GM04504 (cell line): ENCODE data around the gene KHDC1.
"Not testable (repeated sequence)": the region's sequence is repeated elsewhere in the genome, so short reads cannot be mapped to it uniquely, and the experiment has no call there.

Experiments
- DNase-seq: peaks from one replicate; pipeline ENCODE4 v3.0.0-alpha.2; 2012; ENCODE audit warnings: low read depth

KHDC1 gene

GRCh38 chr6:73262671-73263569, at the start of gene KHDC1:
Gene KHDC1, minus strand, starts transcription at chr6:73263196. Its CDS starts 20,679 bp downstream, at chr6:73242517.
- no peak for DNase-seq

- not testable (repeated sequence) for DNase-seq
These were observed 47.5 kb upstream of the KHDC1 start for GRCh38 chr6:73310503-73310845.

- DNase-seq = no peak
These were observed 46.9 kb upstream of the KHDC1 start for GRCh38 chr6:73309785-73310502.

GRCh38 chr6:73309535-73309784, 46.5 kb upstream of the KHDC1 start:
- DNase-seq = no peak

- no peak for DNase-seq
These were observed 45.9 kb upstream of the KHDC1 start for GRCh38 chr6:73308712-73309534.

DNA sequence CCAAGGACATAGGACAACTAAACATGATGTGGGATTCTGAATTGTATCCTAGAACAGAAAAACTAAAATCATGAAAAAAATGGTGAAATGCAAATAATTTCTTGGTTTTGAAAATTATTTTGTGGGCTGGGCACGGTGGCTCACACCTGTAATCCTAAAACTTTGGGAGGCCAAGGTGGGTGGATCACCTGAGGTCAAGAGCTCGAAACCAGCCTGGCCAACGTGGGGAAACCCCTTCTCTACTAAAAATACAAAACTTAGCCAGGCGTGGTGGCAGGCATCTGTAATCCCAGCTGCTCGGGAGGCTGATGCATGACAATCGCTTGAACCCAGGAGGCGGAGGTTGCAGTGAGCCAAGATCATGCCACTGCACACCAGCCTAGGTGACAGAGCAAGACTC, 40.8 kb upstream of the KHDC1 start:
- DNase-seq = not testable (repeated sequence)

DNA sequence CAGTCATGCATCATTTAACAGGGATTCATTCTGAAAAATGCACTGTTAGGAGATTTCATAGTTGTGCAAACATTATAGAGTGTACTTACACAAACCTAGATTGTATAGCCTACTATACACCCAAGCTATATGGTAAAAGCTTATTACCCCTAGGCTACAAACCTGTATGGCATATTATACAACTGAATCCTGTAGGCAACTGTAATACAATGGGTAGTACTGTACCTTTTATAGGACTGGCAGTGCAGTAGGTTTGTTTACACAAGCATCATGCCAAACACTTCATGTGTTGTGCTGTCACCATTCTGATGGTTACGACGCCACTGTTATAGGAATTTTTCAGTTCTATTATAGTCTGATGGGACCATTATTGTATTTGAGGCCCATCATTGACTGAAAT, 39.3 kb upstream of the KHDC1 start:
- no peak for DNase-seq

DNA sequence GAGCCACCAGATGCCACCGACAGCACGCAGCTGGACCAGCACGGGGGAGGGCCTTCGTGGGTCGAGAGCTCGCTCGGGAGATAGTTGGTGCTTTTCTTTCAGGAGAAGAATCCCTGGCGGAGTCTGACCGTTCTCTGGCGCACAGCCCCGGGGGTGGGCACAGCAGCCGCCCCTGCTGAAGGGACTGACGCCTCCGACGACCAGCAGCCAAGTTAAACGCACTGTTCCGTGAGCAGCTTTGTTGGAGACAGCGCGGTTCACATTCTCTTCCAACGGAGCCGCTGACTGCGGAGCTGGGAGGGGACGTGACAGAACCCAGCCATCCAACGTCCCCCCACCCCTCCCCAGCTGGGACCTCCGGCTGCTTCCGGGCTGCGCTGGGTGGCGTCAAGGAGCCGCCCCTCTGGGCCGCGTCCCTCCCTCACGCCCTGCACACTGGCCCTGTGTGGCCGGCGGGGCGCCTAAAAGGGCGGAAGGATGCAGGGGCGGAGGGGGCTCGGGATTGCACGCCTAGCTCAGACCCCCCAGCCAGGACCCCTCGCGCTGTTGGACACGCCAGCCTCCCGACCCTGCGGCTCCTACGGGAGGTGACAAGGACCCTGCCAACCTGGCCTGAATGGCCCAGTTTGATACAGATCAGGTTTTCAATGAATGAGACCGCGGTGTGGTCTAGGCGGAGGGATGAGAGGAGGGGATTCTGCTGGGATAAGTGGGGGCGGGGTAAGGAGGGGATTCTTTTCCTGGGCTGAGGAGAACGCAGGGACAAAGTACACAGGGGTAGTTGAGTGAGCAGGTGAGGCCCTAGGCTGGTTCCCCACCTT, 36.4 kb upstream of the KHDC1 start:
- no peak for DNase-seq

GRCh38 chr6:73293331-73293730, 30.3 kb upstream of the KHDC1 start:
- no peak for DNase-seq

DNA sequence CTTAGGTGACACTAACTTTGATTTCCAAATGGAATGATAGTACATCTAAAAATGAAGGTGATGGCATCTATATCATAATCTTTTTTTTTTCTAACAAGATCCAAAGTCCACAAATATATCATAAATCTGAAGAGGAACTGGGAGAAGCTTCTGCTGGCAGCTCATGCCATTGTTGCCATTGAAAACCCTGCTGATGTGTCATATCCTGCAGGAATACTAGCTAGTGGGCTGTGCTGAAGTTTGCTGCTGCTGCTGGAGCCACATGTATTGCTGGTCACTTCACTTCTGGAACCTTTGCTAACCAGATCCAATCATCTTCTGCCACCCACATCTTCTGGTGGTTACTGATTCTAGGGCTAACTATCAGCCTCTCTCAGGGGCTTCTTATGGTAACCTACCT, 27.4 kb upstream of the KHDC1 start:
- peak; percentile 12 for DNase-seq

- DNase-seq = no peak
These were observed 23.8 kb upstream of the KHDC1 start for GRCh38 chr6:73286752-73287151.

GRCh38 chr6:73285674-73286283, 22.8 kb upstream of the KHDC1 start:
- no peak for DNase-seq

- no peak for DNase-seq
These were observed 19.9 kb upstream of the KHDC1 start for GRCh38 chr6:73282871-73283270.

DNA sequence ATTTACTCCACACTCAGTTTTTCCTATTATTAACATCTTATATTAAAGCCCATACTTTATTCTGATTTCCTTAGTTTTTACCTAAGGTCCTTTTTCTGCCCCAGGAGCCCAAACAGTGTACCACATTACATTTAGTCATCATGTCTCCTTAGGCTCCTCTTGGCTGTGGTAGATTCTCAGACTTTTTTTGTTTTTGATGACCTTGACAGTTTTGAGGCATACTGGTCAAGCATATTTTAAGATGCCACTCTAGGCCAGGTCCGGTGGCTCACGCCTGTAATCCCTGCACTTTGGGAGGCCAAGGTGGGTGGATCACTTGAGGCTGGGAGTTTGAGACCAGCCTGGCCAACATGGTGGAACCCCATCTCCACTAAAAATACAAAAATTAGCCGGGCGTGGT, 18.7 kb upstream of the KHDC1 start:
- DNase-seq = not testable (repeated sequence)

DNA sequence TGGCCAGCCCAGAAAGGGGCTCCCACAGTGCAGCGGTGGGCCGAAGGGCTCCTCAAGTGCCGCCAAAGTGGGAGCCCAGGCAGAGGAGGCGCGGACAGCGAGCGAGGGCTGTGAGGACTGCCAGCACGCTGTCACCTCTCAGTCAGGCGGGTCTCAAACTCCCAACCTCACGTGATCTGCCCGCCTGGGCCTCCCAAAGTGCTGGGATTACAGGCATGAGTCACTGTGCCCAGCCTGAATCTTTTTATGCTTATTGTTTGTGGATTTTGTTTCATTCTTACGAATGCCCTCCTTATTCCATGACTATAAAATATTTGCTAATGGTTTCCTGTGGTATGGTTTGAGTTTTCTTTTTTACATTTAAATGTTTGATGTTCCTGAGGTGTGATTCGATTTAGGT, 6.3 kb upstream of the KHDC1 start:
- not testable (repeated sequence) for DNase-seq

GRCh38 chr6:73268896-73269295, 5.9 kb upstream of the KHDC1 start:
- DNase-seq = not testable (repeated sequence)

- DNase-seq = no peak
These were observed 1.4 kb upstream of the KHDC1 start for GRCh38 chr6:73264446-73264845.

DNA sequence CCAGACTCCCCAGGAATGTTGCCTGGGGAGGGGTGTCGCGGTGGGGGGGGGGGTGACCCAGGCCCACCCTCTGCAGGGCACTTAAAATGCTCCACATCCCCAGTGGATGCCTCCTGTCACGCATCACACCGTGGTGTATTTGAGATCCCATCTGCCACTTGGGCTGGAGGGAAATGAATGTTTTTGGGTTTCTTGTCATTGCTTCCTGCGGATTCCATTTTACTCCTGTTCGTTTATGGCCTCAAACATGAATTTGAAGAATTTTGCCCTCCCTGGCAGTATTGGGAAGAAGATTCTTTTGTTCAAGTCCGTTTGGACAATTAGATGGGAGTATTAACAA, 544 bp upstream of the KHDC1 start:
- no peak for DNase-seq

DNA sequence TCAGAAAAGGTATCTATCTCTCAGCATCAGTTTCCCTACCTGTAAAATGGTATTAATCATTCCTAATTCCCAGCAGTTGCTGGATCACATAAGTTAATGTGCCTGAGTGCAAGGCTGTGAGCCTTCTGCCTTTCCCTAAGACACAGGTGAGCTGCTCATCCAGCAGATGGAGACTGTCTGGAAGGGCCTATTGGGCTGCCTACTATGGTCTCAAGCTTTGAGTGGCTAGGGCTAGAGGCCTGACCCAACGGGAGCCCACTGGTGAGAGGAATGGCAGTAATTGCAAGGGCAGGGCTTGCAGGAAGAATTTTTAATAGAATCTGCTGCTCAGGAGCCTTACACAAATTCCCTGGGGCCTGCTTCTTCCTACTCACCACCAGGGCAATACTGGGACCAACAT, 4.3 kb downstream of the KHDC1 start:
- DNase-seq = no peak

- DNase-seq = not testable (repeated sequence)
These were observed 8.7 kb downstream of the KHDC1 start for GRCh38 chr6:73254323-73254722.

DNA sequence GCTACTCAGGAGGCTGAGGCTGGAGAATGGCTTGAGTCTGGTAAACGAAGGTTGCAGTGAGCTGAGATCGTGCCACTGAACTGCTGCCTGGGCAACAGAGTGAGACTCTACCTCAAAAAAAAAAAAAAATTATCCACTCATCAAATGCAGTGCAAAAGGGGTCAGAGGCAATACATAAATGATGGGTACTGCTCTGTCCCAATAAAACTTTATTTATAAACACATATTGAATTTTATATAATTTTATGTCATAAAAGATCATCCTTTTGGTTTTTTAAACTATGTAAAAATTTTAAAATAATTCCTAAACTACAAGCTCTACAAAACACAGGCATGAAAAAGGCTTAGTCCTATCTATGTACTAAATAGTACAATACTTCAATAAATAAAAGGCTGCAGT, 10.3 kb downstream of the KHDC1 start:
- DNase-seq = no peak

GRCh38 chr6:73250016-73250415, 13.0 kb downstream of the KHDC1 start:
- DNase-seq = no peak
